Natural killer cell (primary cell): ENCODE data around the gene NUDT14. TPM values are rescaled to one million over a fixed set of nuclear protein-coding genes. Genes with fewer than 3 reads are reported as not detected.

Experiments
- ATAC-seq, 3 donors: fragments of 150-1000 bp in 2 of 3; fragments of 200-7000 bp in 1 of 3; cut with Tn5 transposase; 1 replicate in 1 of 3; 2 replicates in 2 of 3; pipeline ENCODE4 v1.10.0; 2021; ENCODE audit warnings: mild to moderate bottlenecking in 2 of 3, moderate library complexity in 2 of 3
- DNase-seq, 2 donors: peaks; one replicate each; pipeline versions ENCODE4 v3.0.0 to v3.0.0-alpha.2; 2013 to 2021; ENCODE audit warnings: mixed read lengths in 1 of 2
- H3K27ac ChIP-seq: one replicate; pipeline ENCODE4 v1.5.1; 2013; ENCODE audit warnings: mild to moderate bottlenecking, low read length
- H3K27me3 ChIP-seq: one replicate; pipeline ENCODE4 v1.6.1; 2013; ENCODE audit warnings: low read length; ENCODE audit not compliant: control insufficient read depth, insufficient read depth
- H3K36me3 ChIP-seq: one replicate; pipeline ENCODE4 v1.6.1; 2013; ENCODE audit warnings: low read length; ENCODE audit not compliant: control insufficient read depth, insufficient read depth
- H3K4me1 ChIP-seq: one replicate; pipeline ENCODE4 v1.6.1; 2013; ENCODE audit warnings: low read length; ENCODE audit not compliant: control insufficient read depth, insufficient read depth
- H3K4me3 ChIP-seq: one replicate; pipeline ENCODE4 v1.5.1; 2013; ENCODE audit warnings: low read length
- H3K9me3 ChIP-seq: one replicate; pipeline ENCODE4 v1.6.1; 2013; ENCODE audit warnings: low read length; ENCODE audit not compliant: control insufficient read depth, insufficient read depth
- H3K27ac Mint-ChIP-seq, 2 donors: one replicate each; pipeline ENCODE4 v1.8.0; 2022; ENCODE audit warnings: mild to moderate bottlenecking in 2 of 2, mixed read lengths in 2 of 2, moderate library complexity in 1 of 2
- H3K27me3 Mint-ChIP-seq, 2 donors: one replicate each; pipeline ENCODE4 v1.8.0; 2022; ENCODE audit warnings: low read depth in 2 of 2, mixed read lengths in 2 of 2
- H3K36me3 Mint-ChIP-seq: one replicate; pipeline ENCODE4 v1.8.0; 2022; ENCODE audit warnings: mixed read lengths
- H3K4me1 Mint-ChIP-seq, 2 donors: one replicate each; pipeline ENCODE4 v1.8.0; 2022; ENCODE audit warnings: mixed read lengths in 2 of 2
- H3K4me3 Mint-ChIP-seq: one replicate; pipeline ENCODE4 v1.8.0; 2022; ENCODE audit warnings: mild to moderate bottlenecking, moderate library complexity, mixed read lengths
- H3K9me3 Mint-ChIP-seq, 2 donors: one replicate each; pipeline ENCODE4 v1.8.0; 2022; ENCODE audit warnings: mixed read lengths in 2 of 2
- WGBS: methylation state at CpG from one replicate; pipeline ENCODE4 v1.1.7; 2013; ENCODE audit warnings: missing lambda C conversion rate; ENCODE audit not compliant: insufficient coverage; 5-methylcytosine and 5-hydroxymethylcytosine counted together
- intact Hi-C: fragments of 100-400 bp; cut with micrococcal nuclease; formaldehyde crosslinking; loops from one replicate; pipeline ENCODE4 v1.14.2; 2022
- total RNA-seq, 4 donors: library from RNA; stranded (reverse); fragments of 120-200 nt in 1 of 4; gene quantifications; one replicate each; pipeline versions ENCODE4 v1.2.3 to v1.2.4, GENCODE V29; 2013 to 2022
- TF ChIP-seq, protein P1 (sequence below): fragments of 200-600 bp; IDR thresholded peaks from one replicate; pipeline ENCODE4 v1.8.0; 2022; ENCODE audit warnings: antibody characterized with exemption

NUDT14 gene
- total RNA-seq, 3 donors from 2014 or later (not counting 1 experiment from before 2014, with no cell fraction given): 16.0 to 32.9 (median 22.8) TPM

GRCh38 chr14:105123064-105123665 lies 57.9 kb downstream of the NUDT14 start:
- Histone ChIP-seq H3K9me3 (peaks cover 3% of the 10 kb centered on the region), H3K27ac (no peak overlapping the region), H3K27me3 (no peaks in the 10 kb centered on the region), H3K4me1 (no peaks in the 10 kb centered on the region), H3K36me3 (no peaks in the 10 kb centered on the region), H3K4me3 (no peak overlapping the region)
- Mint-ChIP-seq H3K4me1 (peaks cover 0 to 4% of the 10 kb centered on the region in 2 donors), H3K9me3 (no peaks in the 10 kb centered on the region), H3K27me3 (peaks cover 21 to 41% of the 10 kb centered on the region in 2 donors), H3K36me3 (no peaks in the 10 kb centered on the region), H3K27ac (no peak overlapping the region), H3K4me3 (no peak overlapping the region)
- TF ChIP-seq, protein P1, sequence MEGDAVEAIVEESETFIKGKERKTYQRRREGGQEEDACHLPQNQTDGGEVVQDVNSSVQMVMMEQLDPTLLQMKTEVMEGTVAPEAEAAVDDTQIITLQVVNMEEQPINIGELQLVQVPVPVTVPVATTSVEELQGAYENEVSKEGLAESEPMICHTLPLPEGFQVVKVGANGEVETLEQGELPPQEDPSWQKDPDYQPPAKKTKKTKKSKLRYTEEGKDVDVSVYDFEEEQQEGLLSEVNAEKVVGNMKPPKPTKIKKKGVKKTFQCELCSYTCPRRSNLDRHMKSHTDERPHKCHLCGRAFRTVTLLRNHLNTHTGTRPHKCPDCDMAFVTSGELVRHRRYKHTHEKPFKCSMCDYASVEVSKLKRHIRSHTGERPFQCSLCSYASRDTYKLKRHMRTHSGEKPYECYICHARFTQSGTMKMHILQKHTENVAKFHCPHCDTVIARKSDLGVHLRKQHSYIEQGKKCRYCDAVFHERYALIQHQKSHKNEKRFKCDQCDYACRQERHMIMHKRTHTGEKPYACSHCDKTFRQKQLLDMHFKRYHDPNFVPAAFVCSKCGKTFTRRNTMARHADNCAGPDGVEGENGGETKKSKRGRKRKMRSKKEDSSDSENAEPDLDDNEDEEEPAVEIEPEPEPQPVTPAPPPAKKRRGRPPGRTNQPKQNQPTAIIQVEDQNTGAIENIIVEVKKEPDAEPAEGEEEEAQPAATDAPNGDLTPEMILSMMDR: no peak
- ATAC-seq: no peak
- 89% methylated on average over 5 of the region's 5 CpGs for WGBS
- intact Hi-C loops: no loop called here
- no peak for DNase-seq

Other genes starting within 250 kb of the NUDT14 start
- under 1 TPM in 1 of 3 donors, not detected in 2; 0.05 TPM for gene AHNAK2, start 202.9 kb downstream of the NUDT14 start, total RNA-seq
- gene CLBA1, start 195.5 kb downstream of the NUDT14 start, total RNA-seq: 1 to 10 TPM; 1.2 to 1.8 (median 1.3) TPM
- 10 to 100 TPM; 10.3 to 20.7 (median 16.6) TPM for gene CDCA4, start 160.2 kb downstream of the NUDT14 start, total RNA-seq
- gene GPR132, start 115.9 kb downstream of the NUDT14 start, total RNA-seq: 10 to 100 TPM; 18.2 to 30.3 (median 26.7) TPM
- gene JAG2, start 12.5 kb downstream of the NUDT14 start, total RNA-seq: 1 to 10 TPM; 3.5 to 6.6 (median 6.1) TPM
- 10 to 100 TPM; 30.9 to 48.7 (median 44.2) TPM for gene BTBD6, start 67.2 kb upstream of the NUDT14 start, total RNA-seq
- 10 to 100 TPM; 82.4 to 92.7 (median 87.4) TPM for gene BRF1, start 119.7 kb upstream of the NUDT14 start, total RNA-seq
- 10 to 100 TPM; 58.4 to 76.5 (median 69.2) TPM for gene PACS2, start 133.4 kb upstream of the NUDT14 start, total RNA-seq
- gene TEX22, start 217.2 kb upstream of the NUDT14 start, total RNA-seq: 1 to 10 TPM in 2 of 3 donors, under 1 TPM in 1; 0.23 to 1.9 (median 1.8) TPM
- gene MTA1, start 238.5 kb upstream of the NUDT14 start, total RNA-seq: 100 to 1,000 TPM; 104 to 125 (median 112) TPM